ENCODE measurements around the gene CD300C.
"Not testable (repeated sequence)": the region's sequence is repeated elsewhere in the genome, so short reads cannot be mapped to it uniquely, and the experiment has no call there.

CD300C gene

DNA sequence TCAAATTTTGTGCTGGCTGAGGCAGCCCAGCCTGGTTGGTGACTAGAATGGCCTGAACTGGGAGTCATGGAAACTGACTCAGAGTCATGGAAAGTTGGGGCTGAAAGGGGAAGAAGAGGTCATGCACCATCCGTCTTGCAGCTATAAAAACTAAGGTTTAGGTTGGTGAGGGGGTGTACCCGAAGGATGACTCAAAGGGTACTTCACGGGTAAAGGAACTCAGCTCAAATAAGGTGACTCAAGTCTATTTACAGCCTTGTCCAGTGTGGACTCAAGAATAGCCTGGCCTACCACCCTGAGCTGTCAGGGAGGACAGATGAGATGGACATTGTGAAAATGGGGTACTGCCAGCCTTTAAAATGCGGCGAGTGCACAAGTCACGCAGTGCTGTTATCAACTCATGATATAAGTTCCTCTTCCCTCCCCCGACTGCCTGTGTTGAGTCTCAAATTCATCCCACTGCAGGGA is 33.3 kb downstream of the CD300C start:
- DNase-seq (ENCODE audit: low read depth): no peak

DNA sequence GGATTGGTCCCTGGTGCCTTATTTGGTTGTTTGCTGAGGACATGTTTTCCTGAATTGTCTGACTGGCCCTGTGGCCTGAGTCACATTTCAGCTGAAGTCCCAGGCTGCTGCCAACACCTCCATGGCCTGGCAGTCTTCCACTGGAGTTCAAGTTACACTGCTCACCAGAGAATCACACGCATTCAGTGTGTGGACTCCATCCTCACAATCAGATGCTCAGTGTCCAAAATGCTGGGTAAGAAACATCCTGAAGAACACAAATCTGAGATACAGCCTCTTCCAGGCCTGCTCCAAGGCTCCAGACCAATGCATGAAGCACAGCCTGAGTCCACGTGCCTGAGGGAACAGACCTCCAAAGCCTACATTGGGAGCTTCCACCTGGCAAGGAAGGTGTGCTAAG is 33.9 kb downstream of the CD300C start:
- no peak for DNase-seq (ENCODE audit: low read depth)

DNA sequence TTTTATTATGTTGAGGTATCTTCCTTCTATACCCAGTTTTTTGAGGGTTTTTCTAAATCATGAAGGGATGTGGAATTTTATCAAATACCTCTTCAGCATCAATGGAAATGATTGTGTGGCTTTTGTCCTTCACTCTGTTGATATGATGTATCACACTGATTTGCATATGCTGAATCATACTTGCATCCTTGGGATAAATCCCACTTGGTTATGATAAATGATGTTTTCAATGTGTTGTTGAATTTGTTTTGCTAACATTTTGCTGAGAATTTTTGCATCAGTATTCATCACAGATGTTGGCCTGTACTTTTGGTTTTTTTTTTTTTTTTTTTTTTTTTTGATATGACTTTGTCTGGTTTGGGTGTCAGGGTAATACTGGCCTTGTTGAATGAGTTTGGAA is 37.8 kb downstream of the CD300C start:
- DNase-seq (ENCODE audit: low read depth): no peak

DNA sequence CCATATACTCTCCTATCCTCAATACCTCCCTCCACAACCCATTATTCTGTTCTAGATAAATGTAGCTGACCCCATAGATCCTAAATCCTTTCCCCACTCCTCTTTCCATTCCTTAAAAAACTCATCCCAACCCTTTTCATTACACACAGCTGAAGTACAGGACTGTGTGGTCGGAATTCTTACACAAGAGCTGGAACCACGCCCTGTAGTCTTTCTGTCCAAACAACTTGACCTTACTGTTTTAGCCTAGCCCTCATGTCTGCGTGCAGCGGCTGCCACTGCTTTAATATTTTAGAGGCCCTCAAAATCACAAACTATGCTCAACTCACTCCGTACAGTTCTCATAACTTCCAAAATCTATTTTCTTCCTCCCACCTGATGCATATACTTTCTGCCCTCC is 42.0 kb downstream of the CD300C start:
- DNase-seq (ENCODE audit: low read depth): not testable (repeated sequence)

DNA sequence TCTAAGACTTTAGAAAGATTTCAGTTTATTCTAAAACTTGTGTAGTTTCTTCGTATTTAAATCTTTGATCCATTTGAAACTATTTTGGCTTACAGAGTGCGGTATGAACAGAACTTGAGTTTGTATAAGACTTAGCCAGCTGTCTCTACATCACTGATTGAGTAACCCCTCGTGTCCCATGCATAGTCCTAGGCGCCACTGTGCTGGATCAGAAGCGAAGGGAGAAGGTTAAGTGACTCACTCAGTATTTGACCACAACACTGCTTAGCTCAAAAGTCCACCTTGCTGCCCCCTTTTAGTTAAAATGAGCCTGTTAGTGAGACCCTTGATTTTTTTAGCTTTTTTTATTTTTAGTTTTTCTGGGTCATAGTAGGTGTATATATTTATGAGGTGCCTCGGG is 43.1 kb downstream of the CD300C start:
- DNase-seq (ENCODE audit: low read depth): no peak

DNA sequence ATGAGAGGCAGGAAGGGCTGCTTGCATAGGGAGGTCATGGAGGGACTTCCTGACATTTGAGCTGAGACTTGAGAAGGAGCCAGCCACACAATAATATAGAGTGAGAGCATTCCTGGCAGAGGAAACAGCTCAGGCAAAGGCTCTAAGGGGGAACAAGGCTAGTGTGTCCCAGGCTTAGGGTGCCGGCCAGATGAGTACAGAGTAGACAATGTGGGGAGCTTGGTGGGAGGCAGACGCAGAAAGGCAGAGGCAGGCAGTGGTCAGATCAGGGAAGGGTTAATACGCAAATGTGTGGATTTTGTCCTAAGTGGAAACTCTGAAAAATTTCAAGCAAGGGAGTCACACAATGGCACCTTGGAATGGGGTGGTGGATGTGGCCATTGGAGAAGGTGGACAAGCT is 45.9 kb downstream of the CD300C start:
- no peak for DNase-seq (ENCODE audit: low read depth)

DNA sequence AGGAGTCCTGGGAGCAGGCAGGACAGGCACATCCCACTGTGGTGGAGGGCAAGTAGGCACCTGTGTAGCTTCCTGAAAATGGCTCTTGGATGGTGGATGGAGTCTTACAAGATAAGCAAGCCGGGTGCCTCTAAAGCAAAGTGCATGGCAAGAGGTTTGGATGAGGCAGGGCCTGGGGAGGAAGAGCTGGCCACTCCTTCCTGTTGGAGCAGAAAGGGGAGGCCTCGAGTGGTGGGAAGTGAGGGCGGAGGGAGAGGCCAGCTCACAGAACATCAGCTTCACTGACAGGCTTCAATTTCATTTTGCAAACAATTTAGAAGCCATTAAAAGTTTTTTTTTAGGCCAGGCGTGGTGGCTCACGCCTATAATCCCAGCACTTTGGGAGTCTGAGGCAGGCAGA is 48.4 kb downstream of the CD300C start:
- no peak for DNase-seq (ENCODE audit: low read depth)

DNA sequence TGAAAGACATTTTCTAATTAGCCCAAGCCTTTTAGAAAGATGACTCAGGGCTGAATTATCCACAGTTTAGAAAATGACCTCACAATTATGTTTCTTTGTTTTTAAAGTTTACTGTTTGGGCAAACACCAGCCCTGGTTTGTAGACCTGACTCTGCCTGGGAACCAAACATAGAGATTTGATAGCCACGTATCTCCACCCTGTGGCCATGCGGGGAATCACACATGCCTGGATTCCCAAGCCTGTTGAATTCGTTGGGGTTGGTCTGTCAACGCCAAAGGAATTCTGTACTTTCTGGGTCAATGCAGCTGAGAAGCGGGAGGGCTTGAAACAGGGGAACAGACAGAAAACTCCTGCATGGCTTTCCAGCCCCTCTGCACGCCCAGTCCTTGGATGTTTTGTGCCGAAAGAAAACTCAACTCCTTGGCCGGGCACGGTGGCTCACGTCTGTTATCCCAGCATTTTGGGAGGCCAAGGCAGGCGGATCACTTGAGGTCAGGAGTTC is 52.5 kb downstream of the CD300C start:
- DNase-seq (ENCODE audit: low read depth): peak; percentile 61

DNA sequence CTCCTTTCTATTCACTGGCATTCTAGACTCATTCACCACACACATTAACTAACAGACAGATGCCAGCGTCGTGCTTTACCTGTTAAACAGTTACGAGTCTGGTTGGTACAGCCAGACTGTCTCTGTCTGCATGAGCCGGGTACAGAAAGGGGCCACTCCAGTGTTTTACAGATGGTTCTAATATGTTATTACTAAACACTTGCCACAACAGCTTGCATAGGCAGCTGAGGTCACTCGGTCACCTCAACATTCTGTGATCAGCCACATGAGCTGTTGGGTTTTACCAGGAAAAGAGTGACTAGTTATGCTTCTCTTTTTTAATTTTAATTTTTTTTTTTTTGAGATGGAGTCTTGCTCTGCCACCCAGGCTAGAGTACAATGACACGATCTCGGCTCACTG is 54.3 kb downstream of the CD300C start:
- DNase-seq (ENCODE audit: low read depth): no peak

Data from stimulated activated CD8-positive, alpha-beta memory T cell treated with anti-CD3 and anti-CD28 coated beads, Interleukin-15, amount 100 ng/mL, for 1 hour (primary cell).